ENCODE results near the gene TTC4. TPM values are rescaled to one million over a fixed set of nuclear protein-coding genes. Genes with fewer than 3 reads are reported as not detected.

The TTC4 gene
- total and polyA plus RNA-seq, 2 donors: 14.2 to 16.6 TPM

DNA sequence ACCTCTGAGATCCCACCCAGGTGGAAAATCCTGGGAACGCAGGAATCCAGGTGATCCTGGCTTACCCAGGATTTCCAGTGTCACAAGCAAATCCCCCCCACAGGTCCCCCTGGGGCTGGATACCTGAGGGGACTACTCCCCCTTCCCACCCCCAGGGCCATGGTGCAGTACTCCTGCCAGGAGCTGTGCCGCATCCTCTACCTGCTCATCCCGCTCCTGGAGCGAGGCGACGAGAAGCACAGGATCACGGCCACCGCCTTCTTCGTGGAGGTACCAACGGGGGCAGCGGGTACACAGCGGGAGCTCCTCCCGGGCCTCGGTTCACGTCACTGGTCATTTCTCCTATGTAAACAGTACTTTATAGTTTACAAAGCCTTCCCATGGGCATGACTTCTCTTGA is 20.4 kb upstream of the TTC4 start:
- Histone ChIP-seq H3K4me3 (ENCODE audit: low read depth, low read length) (no peak overlapping the region), H3K36me3 (ENCODE audit: insufficient read depth) (no peaks in the 10 kb centered on the region), H3K27ac (ENCODE audit: low read depth) (no peak overlapping the region), H3K4me1 (ENCODE audit: insufficient read depth) (no peaks in the 10 kb centered on the region)
- no peak for DNase-seq (ENCODE audit: extremely low spot score)
- WGBS: 86% methylated on average over 15 of the region's 15 CpGs

GRCh38 chr1:54695764-54696163 is 19.9 kb upstream of the TTC4 start:
- DNase-seq (ENCODE audit: extremely low spot score): no peak
- Histone ChIP-seq H3K27ac (ENCODE audit: low read depth) (no peak overlapping the region), H3K4me3 (ENCODE audit: low read depth, low read length) (no peak overlapping the region), H3K4me1 (ENCODE audit: insufficient read depth) (no peaks in the 10 kb centered on the region), H3K36me3 (ENCODE audit: insufficient read depth) (no peaks in the 10 kb centered on the region)
- 86% methylated on average over 1 of the region's 1 CpG for WGBS

DNA sequence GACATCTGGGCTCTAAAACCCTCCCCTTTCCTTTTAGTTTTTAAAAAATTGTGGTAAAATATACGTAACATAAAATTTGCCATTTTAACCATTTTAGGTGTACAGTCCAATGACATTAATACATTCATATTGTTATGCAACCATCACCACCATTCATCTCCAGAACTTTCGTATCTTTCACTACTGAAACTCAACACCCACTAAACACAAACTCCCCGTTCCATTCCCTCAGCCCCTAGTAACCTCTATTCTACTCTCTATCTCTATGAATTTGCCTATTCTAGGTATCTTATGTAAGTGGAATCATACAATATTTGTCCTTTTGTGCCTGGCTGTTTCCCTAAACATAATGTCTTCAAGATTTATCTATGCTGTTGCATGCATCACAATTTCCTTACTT is 19.4 kb upstream of the TTC4 start:
- no peak for DNase-seq (ENCODE audit: extremely low spot score)
- Histone ChIP-seq H3K27ac (ENCODE audit: low read depth) (no peak overlapping the region), H3K4me3 (ENCODE audit: low read depth, low read length) (no peak overlapping the region), H3K4me1 (ENCODE audit: insufficient read depth) (no peaks in the 10 kb centered on the region), H3K36me3 (ENCODE audit: insufficient read depth) (no peaks in the 10 kb centered on the region)
- 81% methylated on average over 3 of the region's 3 CpGs for WGBS

DNA sequence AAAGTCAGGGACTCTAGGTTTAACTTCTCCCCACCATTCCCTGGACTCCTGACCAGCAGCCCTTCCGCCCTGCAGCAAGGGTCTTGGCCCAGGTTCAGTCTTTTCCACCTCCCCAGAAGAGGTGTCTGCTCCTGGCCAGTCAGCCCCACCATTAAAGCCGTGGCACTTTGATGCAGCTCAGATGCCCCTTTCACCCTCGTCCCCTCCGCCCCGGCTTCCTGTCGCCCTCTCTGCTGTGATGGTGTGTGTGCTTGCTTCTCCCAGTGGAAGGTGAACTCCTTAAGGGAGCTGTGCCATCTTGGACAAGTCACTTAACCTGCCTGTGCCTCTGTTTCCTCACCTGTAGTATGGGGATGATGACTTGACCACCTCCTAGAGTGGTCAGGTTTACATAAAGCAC is 17.8 kb upstream of the TTC4 start:
- Histone ChIP-seq H3K4me3 (ENCODE audit: low read depth, low read length) (no peak overlapping the region), H3K36me3 (ENCODE audit: insufficient read depth) (no peaks in the 10 kb centered on the region), H3K4me1 (ENCODE audit: insufficient read depth) (no peaks in the 10 kb centered on the region), H3K27ac (ENCODE audit: low read depth) (no peak overlapping the region)
- 84% methylated on average over 6 of the region's 6 CpGs for WGBS
- DNase-seq (ENCODE audit: extremely low spot score): no peak

DNA sequence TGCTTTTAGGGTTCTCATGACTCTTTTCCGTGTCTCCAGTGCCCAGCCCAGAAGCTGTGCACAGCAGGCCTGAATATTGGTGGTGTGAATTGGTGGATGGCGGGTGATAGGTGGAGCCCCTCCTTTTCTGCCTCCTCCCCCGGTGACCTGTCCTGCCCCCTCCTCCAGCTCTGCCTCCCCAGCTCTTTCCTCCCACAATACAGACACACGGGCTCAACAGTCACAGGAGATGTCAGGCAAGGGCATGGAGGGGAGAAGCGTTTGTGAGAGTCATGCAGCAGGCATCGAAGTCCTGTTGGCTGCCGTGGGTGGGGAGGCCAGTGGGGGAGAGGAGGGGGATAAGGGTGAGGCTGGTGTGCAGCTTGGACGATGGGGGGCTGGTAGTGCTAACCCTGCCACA is 17.3 kb upstream of the TTC4 start:
- H3K36me3 ChIP-seq (ENCODE audit: insufficient read depth): no peaks in the 10 kb centered on the region

GRCh38 chr1:54699936-54700525 is 15.6 kb upstream of the TTC4 start:
- Histone ChIP-seq H3K27ac (ENCODE audit: low read depth) (no peak overlapping the region), H3K4me3 (ENCODE audit: low read depth, low read length) (no peak overlapping the region), H3K36me3 (ENCODE audit: insufficient read depth) (no peaks in the 10 kb centered on the region), H3K4me1 (ENCODE audit: insufficient read depth) (no peaks in the 10 kb centered on the region)
- DNase-seq (ENCODE audit: extremely low spot score): no peak
- WGBS: 87% methylated on average over 11 of the region's 11 CpGs

More for the DNA sequence above, 17.3 kb upstream of the TTC4 start:
- WGBS: 60% methylated on average over 8 of the region's 8 CpGs
- DNase-seq (ENCODE audit: extremely low spot score): no peak
- Histone ChIP-seq H3K27ac (ENCODE audit: low read depth) (no peak overlapping the region), H3K4me1 (ENCODE audit: insufficient read depth) (no peaks in the 10 kb centered on the region), H3K4me3 (ENCODE audit: low read depth, low read length) (no peak overlapping the region)

DNA sequence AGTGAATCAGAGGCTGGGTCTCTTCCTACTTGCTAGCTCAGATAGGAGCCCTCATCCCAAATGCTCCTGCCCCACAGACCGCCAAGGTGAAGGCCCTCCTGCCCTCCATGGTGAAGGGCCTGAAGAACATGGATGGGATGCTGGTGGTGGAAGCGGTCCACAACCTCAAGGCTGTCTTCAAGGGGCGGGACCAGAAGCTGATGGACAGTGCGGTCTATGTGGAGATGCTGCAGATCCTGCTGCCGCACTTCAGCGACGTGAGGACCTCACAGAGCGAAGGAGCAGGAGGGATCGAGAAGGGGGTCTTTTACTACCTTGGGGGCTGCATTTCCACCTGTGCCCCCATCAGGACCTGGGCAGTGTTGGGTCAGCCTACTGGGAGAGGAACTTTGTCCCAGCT is 14.6 kb upstream of the TTC4 start:
- Histone ChIP-seq H3K4me3 (ENCODE audit: low read depth, low read length) (no peak overlapping the region), H3K36me3 (ENCODE audit: insufficient read depth) (no peaks in the 10 kb centered on the region), H3K4me1 (ENCODE audit: insufficient read depth) (no peaks in the 10 kb centered on the region), H3K27ac (ENCODE audit: low read depth) (no peak overlapping the region)
- 95% methylated on average over 9 of the region's 9 CpGs for WGBS
- DNase-seq (ENCODE audit: extremely low spot score): no peak

- Histone ChIP-seq H3K4me1 (ENCODE audit: insufficient read depth) (no peaks in the 10 kb centered on the region), H3K27ac (ENCODE audit: low read depth) (no peak overlapping the region), H3K36me3 (ENCODE audit: insufficient read depth) (no peaks in the 10 kb centered on the region), H3K4me3 (ENCODE audit: low read depth, low read length) (no peak overlapping the region)
- DNase-seq (ENCODE audit: extremely low spot score): no peak
- 85% methylated on average over 11 of the region's 11 CpGs for WGBS
These were observed 13.7 kb upstream of the TTC4 start for GRCh38 chr1:54701996-54702395.

DNA sequence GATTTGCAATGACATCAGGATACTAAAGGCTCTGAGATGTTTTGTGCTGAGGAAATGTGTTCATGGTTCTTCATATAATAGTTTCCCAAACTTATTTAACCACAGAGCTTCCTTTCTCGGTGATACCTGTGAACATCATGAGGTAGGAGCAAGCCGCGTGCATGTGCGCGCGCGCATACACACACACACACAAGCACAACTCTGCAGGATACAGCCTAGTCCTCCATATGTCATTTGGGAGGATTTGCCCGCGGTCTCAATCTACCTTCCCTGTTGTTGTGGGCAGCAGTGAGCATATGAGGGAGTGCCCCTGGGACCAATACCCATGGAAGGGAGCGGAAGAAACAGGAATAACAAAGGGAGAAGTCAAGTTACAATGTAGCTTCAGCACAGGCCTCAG is 12.2 kb upstream of the TTC4 start:
- Histone ChIP-seq H3K4me3 (ENCODE audit: low read depth, low read length) (no peak overlapping the region), H3K27ac (ENCODE audit: low read depth) (no peak overlapping the region), H3K36me3 (ENCODE audit: insufficient read depth) (no peaks in the 10 kb centered on the region), H3K4me1 (ENCODE audit: insufficient read depth) (no peaks in the 10 kb centered on the region)
- no peak for DNase-seq (ENCODE audit: extremely low spot score)
- WGBS: 95% methylated on average over 10 of the region's 10 CpGs

DNA sequence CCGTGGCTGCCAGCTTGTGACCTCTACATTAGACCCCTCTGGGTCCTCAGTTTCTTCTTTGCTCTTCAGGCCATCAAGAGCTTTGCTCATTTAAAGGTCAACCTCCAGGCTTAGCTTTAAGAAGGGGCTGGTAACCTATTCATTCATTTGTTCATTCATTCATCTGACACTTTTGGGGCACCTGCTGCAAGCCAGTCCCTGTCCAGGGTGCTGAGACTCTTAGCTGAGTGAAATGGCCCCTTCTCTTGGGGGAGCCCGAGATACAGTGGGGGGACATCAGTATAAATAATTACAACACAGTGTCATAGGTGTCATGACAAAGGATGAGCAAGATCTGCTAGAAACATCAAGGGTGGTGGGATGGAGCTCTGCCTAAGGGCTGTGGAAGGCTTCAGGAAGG is 10.5 kb upstream of the TTC4 start:
- WGBS: 82% methylated on average over 2 of the region's 2 CpGs
- no peak for DNase-seq (ENCODE audit: extremely low spot score)
- no peaks in the 10 kb centered on the region for H3K36me3 ChIP-seq (ENCODE audit: insufficient read depth)
- H3K27ac ChIP-seq (ENCODE audit: low read depth): no peak overlapping the region
- no peak overlapping the region for H3K4me3 ChIP-seq (ENCODE audit: low read depth, low read length)
- no peaks in the 10 kb centered on the region for H3K4me1 ChIP-seq (ENCODE audit: insufficient read depth)

DNA sequence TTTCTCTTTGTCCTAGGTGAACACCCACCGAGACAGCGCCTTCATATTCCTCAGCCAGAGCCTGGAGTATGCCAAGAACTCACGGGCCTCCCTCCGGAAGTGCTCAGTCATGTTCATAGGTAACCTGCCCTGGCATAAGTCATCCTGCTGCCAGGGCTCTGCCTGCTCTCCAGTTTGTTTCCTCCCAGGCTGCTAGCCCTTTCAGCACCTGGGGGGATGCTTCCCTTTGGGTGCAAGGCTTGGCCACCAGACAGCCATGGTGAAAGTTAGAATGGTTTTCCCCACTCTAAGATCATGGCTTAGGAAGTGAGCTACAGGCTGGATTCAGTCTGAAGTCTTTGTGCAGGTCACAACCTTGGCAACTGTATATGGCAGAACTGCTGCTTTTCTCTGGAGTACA is 9.2 kb upstream of the TTC4 start:
- WGBS: 85% methylated on average over 4 of the region's 4 CpGs
- Histone ChIP-seq H3K4me3 (ENCODE audit: low read depth, low read length) (no peak overlapping the region), H3K27ac (ENCODE audit: low read depth) (no peak overlapping the region), H3K4me1 (ENCODE audit: insufficient read depth) (no peaks in the 10 kb centered on the region), H3K36me3 (ENCODE audit: insufficient read depth) (no peaks in the 10 kb centered on the region)
- DNase-seq (ENCODE audit: extremely low spot score): no peak

- no peak for DNase-seq (ENCODE audit: extremely low spot score)
These were observed 7.3 kb upstream of the TTC4 start for GRCh38 chr1:54708385-54708784.

DNA sequence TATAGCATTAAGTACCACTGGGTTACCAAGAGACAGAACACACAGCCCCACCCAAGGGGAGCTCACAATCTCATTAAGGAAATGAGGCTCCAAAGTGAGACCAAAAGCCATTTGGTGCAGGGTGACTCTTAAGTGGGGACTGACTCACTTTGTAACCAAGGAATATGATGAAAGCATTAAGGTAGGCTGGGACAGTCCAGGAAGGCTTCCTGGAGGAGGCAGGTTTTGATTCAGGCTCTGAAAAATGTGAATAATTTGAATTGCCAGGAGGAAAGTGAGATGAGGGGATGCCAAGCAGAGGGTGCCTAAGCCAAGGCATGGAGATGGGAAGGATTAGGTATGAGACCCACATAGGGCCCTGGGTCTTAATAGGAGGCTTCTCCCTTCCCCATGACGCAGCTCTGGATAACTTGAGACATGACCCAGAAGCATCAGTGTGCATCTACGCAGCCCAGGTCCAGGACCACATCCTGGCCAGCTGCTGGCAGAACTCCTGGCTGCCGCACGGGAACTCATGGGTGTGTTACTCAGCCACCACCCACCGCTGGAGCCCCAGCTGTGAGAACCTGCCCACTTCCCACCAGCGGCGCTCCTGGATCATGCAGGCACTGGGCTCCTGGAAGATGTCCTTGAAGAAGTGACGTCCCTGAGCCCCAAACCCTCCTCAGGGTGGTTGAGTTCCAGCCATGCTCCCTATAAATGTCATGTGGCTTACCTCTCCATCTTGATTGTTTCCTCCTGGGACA is 5.9 kb upstream of the TTC4 start:
- Histone ChIP-seq H3K27ac (ENCODE audit: low read depth) (no peak overlapping the region), H3K36me3 (ENCODE audit: insufficient read depth) (no peaks in the 10 kb centered on the region), H3K4me3 (ENCODE audit: low read depth, low read length) (no peak overlapping the region), H3K4me1 (ENCODE audit: insufficient read depth) (no peaks in the 10 kb centered on the region)
- 49% methylated on average over 8 of the region's 8 CpGs for WGBS
- DNase-seq (ENCODE audit: extremely low spot score): no peak

More at GRCh38 chr1:54708385-54708784, 7.3 kb upstream of the TTC4 start:
- no peak overlapping the region for H3K27ac ChIP-seq (ENCODE audit: low read depth)
- no peaks in the 10 kb centered on the region for H3K36me3 ChIP-seq (ENCODE audit: insufficient read depth)
- no peak overlapping the region for H3K4me3 ChIP-seq (ENCODE audit: low read depth, low read length)
- no peaks in the 10 kb centered on the region for H3K4me1 ChIP-seq (ENCODE audit: insufficient read depth)

DNA sequence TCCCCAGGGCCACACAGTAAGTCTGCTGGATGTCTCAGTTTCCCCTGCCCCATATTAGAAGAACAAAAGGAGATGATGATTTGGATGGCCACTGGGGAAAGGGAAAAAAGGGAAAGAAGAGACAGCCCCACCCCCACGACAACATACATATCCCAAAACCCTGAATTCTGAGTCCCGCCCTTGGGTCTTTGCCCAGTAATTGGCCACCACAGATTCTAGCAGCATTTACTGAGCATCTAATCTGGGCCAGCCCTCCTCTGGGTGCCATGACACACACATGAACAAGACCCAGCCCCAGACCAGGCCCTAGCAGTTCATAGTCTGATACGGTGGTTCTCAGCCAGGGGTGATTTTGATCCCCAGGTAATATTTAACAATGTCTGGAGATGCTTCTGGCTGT is 5.2 kb upstream of the TTC4 start:
- DNase-seq (ENCODE audit: extremely low spot score): no peak
- Histone ChIP-seq H3K36me3 (ENCODE audit: insufficient read depth) (no peaks in the 10 kb centered on the region), H3K4me1 (ENCODE audit: insufficient read depth) (no peaks in the 10 kb centered on the region), H3K4me3 (ENCODE audit: low read depth, low read length) (no peak overlapping the region), H3K27ac (ENCODE audit: low read depth) (no peak overlapping the region)
- 76% methylated on average over 3 of the region's 3 CpGs for WGBS
